Transverse colon (tissue), 4 donors: ENCODE measurements around the gene TPM1. TPM values are rescaled to one million over a fixed set of nuclear protein-coding genes. Genes with fewer than 3 reads are reported as not detected.

Experiments
- DNase-seq: peaks from one replicate; pipeline ENCODE4 v3.0.0-alpha.2; 2019
- H3K27ac ChIP-seq, 4 donors: fragments of 200-600 bp; sonication (generic); 2 replicates each; pipeline ENCODE4 v1.5.1; 2016 to 2018; ENCODE audit warnings: inconsistent platforms in 4 of 4
- H3K27me3 ChIP-seq: fragments of 200-600 bp; sonication (generic); 2 replicates; pipeline ENCODE4 v1.5.1; 2017; ENCODE audit warnings: inconsistent platforms
- H3K36me3 ChIP-seq, 4 donors: fragments of 200-600 bp; sonication (generic); 2 replicates each; pipeline ENCODE4 v1.5.1; 2017 to 2019; ENCODE audit warnings: inconsistent platforms in 4 of 4
- H3K4me1 ChIP-seq, 4 donors: fragments of 200-600 bp; sonication (generic); 2 replicates each; pipeline ENCODE4 v1.5.1; 2017 to 2020; ENCODE audit warnings: inconsistent platforms in 4 of 4
- H3K4me3 ChIP-seq, 4 donors: fragments of 200-600 bp; sonication (generic); 1 replicate in 1 of 4; 2 replicates in 3 of 4; pipeline versions ENCODE4 v1.5.1 to v1.6.1; 2017 to 2019; ENCODE audit warnings: inconsistent platforms in 4 of 4
- H3K9me3 ChIP-seq, 2 donors: fragments of 200-600 bp; sonication (generic); 2 replicates each; pipeline ENCODE4 v1.5.1; 2017 to 2019; ENCODE audit warnings: inconsistent platforms in 2 of 2
- EP300 ChIP-seq: sonication (generic); formaldehyde crosslinking; IDR thresholded peaks from one replicate; pipeline ENCODE4 v1.6.1; 2017; ENCODE audit warnings: antibody characterized with exemption, low read depth
- POLR2A ChIP-seq: fragments of 450-650 bp; IDR thresholded peaks from one replicate; pipeline ENCODE4 v1.6.1; 2016; ENCODE audit warnings: antibody characterized with exemption, mild to moderate bottlenecking, moderate library complexity
- POLR2AphosphoS5 ChIP-seq, 3 donors: sonication (generic); formaldehyde crosslinking; IDR thresholded peaks; one replicate each; pipeline ENCODE4 v1.6.1; 2016; ENCODE audit warnings: antibody characterized with exemption in 3 of 3
- WGBS, 2 donors: methylation state at CpG; one replicate each; pipeline ENCODE4 v1.1.5; 2018; ENCODE audit warnings: low coverage in 1 of 2; 5-methylcytosine and 5-hydroxymethylcytosine counted together
- in situ Hi-C, 4 donors: fragments of 200-750 bp; cut with MboI; loops; one replicate each; pipeline versions ENCODE4 v1.15.0 to v1.15.1; 2017; ENCODE audit warnings: low sequenced_read_pairs in 3 of 4, low pct_ligation_motif_present in 1 of 4, low pct_unique_long_range_greater_than_20kb in 1 of 4
- intact Hi-C: fragments of 100-400 bp; cut with DNase I; formaldehyde crosslinking; loops from one replicate; pipeline ENCODE4 v1.15.1; 2023; ENCODE audit warnings: low total_unique reads
- total RNA-seq, 4 donors: library from RNA; depleted of rRNA; stranded (reverse); fragments of >200 nt; gene quantifications; one replicate each; pipeline ENCODE4 v1.1.0, GENCODE V29; 2016
- TF ChIP-seq, protein P1 (sequence below), 5 experiments: fragments of 200-600 bp in 3 of 5; fragments of 450-650 bp in 2 of 5; sonication (generic) in 3 of 5; IDR thresholded peaks; 1 replicate in 2 of 5; 2 replicates in 3 of 5; pipeline ENCODE4 v1.5.1; 2016 to 2017; ENCODE audit warnings: antibody characterized with exemption in 5 of 5, inconsistent platforms in 3 of 5, mild to moderate bottlenecking in 2 of 5, moderate library complexity in 1 of 5

The TPM1 gene
- total RNA-seq, 4 donors from 2014 or later = 775 to 2,480 (median 1,140) TPM

GRCh38 chr15:63045465-63045840, 2.9 kb downstream of the TPM1 start:
- no peaks in the 10 kb centered on the region for H3K36me3 ChIP-seq
- peaks cover 0 to 63% (median 38%) of the 10 kb centered on the region in 4 donors for H3K4me1 ChIP-seq

GRCh38 chr15:63045879-63046278, 3.3 kb downstream of the TPM1 start:
- no peaks in the 10 kb centered on the region for H3K36me3 ChIP-seq
- H3K27ac ChIP-seq = peak overlapping the region; percentile 96 to 98 (median 96)
- in situ Hi-C loops = loop anchor here in 1 of 4 donors (25.0 kb wide), 1 partner anchor 159 kb away; no protein-coding TSS in a partner anchor
- peaks cover 26% of the 10 kb centered on the region for H3K27me3 ChIP-seq
- H3K9me3 ChIP-seq = no peaks in the 10 kb centered on the region
- TF ChIP-seq EP300 (no peak), POLR2A (no peak), POLR2AphosphoS5 (IDR thresholded peaks at IDR 0.05) (peak in 1 of 3 donors; percentile 55)
- TF ChIP-seq, protein P1, sequence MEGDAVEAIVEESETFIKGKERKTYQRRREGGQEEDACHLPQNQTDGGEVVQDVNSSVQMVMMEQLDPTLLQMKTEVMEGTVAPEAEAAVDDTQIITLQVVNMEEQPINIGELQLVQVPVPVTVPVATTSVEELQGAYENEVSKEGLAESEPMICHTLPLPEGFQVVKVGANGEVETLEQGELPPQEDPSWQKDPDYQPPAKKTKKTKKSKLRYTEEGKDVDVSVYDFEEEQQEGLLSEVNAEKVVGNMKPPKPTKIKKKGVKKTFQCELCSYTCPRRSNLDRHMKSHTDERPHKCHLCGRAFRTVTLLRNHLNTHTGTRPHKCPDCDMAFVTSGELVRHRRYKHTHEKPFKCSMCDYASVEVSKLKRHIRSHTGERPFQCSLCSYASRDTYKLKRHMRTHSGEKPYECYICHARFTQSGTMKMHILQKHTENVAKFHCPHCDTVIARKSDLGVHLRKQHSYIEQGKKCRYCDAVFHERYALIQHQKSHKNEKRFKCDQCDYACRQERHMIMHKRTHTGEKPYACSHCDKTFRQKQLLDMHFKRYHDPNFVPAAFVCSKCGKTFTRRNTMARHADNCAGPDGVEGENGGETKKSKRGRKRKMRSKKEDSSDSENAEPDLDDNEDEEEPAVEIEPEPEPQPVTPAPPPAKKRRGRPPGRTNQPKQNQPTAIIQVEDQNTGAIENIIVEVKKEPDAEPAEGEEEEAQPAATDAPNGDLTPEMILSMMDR (IDR thresholded peaks at IDR 0.05) = no peak
- WGBS, 2 donors = 63 to 69% methylated on average over 3 of the region's 3 CpGs
- intact Hi-C loops = loop anchor here (5.0 kb wide), 1 partner anchor 46 kb away; no protein-coding TSS in a partner anchor
- peak overlapping the region; percentile 12 to 88 (median 84) for H3K4me3 ChIP-seq
- no peak for DNase-seq
- H3K4me1 ChIP-seq = peaks cover 0 to 67% (median 42%) of the 10 kb centered on the region in 4 donors

More at GRCh38 chr15:63045465-63045840, 2.9 kb downstream of the TPM1 start:
- Histone ChIP-seq H3K27ac (peak overlapping the region; percentile 96 to 98 (median 96)), H3K27me3 (peaks cover 26% of the 10 kb centered on the region), H3K4me3 (peak overlapping the region; percentile 12 to 88 (median 84)), H3K9me3 (no peaks in the 10 kb centered on the region)
- 12 to 43% methylated on average over 3 of the region's 3 CpGs for WGBS, 2 donors
- DNase-seq = no peak
- TF ChIP-seq, protein P1 (IDR thresholded peaks at IDR 0.05) = no peak
- TF ChIP-seq EP300 (no peak), POLR2A (no peak), POLR2AphosphoS5 (IDR thresholded peaks at IDR 0.05) (no peak)
- in situ Hi-C loops = loop anchor here in 1 of 4 donors (25.0 kb wide), 1 partner anchor 158 kb away; no protein-coding TSS in a partner anchor
- intact Hi-C loops = loop anchor here (5.0 kb wide), 1 partner anchor 47 kb away; no protein-coding TSS in a partner anchor

DNA sequence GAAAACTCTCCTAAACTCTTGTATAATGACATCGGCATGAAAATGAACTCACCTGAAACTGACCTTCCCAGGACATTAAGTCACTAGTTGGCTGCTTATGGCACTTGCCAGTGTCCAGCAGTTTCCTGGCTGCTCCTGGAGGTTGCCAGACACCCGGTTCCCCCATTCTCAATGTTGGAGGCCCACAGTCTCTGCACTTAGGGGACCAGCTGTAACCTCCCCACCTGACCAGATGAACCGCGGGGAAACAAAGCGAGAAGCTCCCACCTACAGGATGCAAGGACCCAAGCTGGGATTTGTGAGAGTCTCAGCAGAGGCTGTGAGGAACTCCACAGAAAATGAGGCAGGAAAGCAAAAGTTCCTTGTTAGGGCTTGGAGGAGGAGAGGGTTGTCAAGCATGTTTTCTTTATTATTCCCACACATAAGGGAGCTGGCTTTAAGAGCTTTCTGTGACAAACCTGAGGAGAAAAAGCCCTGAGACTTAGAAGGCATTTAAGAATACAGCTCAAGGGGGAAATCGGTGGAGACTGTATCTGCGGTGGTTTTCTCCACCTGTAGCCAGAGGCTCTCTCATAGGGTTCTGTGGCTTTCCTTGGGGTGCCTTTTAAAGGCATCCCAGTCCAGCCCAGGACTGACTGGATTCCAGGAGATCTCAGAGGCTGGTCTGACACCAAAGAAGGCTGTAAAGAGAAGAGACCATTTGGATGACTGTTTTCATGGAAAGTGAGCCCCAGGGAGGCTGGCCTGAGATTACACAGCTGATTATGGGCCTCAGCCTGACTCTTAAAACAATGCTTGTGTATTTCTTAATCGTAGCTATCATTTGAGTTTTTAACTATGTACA, 4.6 kb downstream of the TPM1 start:
- intact Hi-C loops (loop anchor here (5.0 kb wide), 1 partner anchor 45 kb away; no protein-coding TSS in a partner anchor), in situ Hi-C loops (loop anchor here in 1 of 4 donors (25.0 kb wide), 1 partner anchor 160 kb away; no protein-coding TSS in a partner anchor)
- 59 to 60% methylated on average over 6 to 8 of the region's 8 CpGs for WGBS, 2 donors
- Histone ChIP-seq H3K36me3 (no peaks in the 10 kb centered on the region), H3K9me3 (no peaks in the 10 kb centered on the region), H3K4me1 (peaks cover 5 to 71% (median 47%) of the 10 kb centered on the region in 4 donors), H3K27ac (peak overlapping the region; percentile 96 to 98 (median 96)), H3K4me3 (peak overlapping the region in 3 of 4 donors; percentile 85 to 88 (median 87)), H3K27me3 (peaks cover 18% of the 10 kb centered on the region)
- TF ChIP-seq POLR2A (no peak), POLR2AphosphoS5 (IDR thresholded peaks at IDR 0.05) (peak in 1 of 3 donors; percentile 32)
- no peak for DNase-seq

DNA sequence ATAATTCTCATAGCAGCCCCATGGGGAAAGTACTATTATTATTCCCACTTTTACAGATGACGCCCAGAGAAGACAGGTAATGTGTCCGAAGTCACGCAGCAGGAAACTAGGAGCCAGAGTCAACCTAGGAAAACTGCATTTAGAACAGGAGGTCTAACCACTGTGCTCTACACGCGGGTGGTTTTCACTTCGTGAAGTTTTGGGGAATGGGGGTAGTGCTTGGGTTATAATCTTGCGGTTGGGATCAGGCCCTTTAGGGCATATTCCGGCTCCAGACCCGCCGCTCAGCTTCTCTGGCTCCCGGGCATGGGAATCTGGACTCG, 5.2 kb downstream of the TPM1 start:
- no peak for TF ChIP-seq POLR2A
- no peak for TF ChIP-seq EP300
- intact Hi-C loops (loop anchor here (5.0 kb wide), 1 partner anchor 45 kb away; no protein-coding TSS in a partner anchor), in situ Hi-C loops (loop anchor here in 1 of 4 donors (25.0 kb wide), 1 partner anchor 160 kb away; no protein-coding TSS in a partner anchor)
- Histone ChIP-seq H3K4me3 (peak overlapping the region; percentile 60 to 88 (median 86)), H3K4me1 (peaks cover 11 to 76% (median 50%) of the 10 kb centered on the region in 4 donors), H3K9me3 (no peaks in the 10 kb centered on the region), H3K36me3 (no peaks in the 10 kb centered on the region), H3K27me3 (peaks cover 16% of the 10 kb centered on the region), H3K27ac (peak overlapping the region; percentile 96 to 98 (median 96))
- no peak for DNase-seq
- 12 to 17% methylated on average over 3 to 12 of the region's 12 CpGs for WGBS, 2 donors
